OCI-LY7 (cell line): ENCODE measurements around the gene STIM1.

ENCODE experiments used
- EZH2phosphoT487 ChIP-seq: fragments of 200-600 bp; sonication (generic); IDR thresholded peaks from 2 replicates; pipeline ENCODE4 v1.6.1; 2018; ENCODE audit warnings: low read depth, borderline replicate concordance, mild to moderate bottlenecking, mixed run types, antibody characterized with exemption, low read length, moderate library complexity, mixed read lengths
- TF ChIP-seq, protein P1 (sequence below): fragments of 200-600 bp; sonication (generic); conservative IDR thresholded peaks from 2 replicates; pipeline ENCODE4 v1.5.1; 2014; ENCODE audit warnings: mild to moderate bottlenecking, antibody characterized with exemption, low read length, moderate library complexity, mixed read lengths

DNA sequence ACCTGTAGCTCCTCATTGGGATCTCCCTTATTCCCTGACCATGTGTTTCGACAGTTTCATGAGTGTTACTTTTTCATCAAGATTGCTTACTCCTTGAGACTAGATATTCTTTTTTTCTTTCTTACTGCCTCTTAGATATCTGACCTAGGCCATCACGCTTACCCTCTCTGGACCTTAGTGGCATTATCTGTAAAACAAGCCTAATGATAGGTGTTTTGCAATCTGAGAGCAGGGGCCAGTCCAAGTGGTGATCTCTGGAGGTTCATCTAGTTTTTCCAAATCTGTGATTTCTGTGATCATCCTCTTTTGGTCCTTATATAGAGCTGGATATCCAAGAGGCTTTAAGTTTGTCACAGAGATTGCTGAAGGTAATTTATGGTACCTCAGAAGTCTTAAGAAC lies 34.5 kb downstream of the STIM1 start:
- TF ChIP-seq, protein P1, sequence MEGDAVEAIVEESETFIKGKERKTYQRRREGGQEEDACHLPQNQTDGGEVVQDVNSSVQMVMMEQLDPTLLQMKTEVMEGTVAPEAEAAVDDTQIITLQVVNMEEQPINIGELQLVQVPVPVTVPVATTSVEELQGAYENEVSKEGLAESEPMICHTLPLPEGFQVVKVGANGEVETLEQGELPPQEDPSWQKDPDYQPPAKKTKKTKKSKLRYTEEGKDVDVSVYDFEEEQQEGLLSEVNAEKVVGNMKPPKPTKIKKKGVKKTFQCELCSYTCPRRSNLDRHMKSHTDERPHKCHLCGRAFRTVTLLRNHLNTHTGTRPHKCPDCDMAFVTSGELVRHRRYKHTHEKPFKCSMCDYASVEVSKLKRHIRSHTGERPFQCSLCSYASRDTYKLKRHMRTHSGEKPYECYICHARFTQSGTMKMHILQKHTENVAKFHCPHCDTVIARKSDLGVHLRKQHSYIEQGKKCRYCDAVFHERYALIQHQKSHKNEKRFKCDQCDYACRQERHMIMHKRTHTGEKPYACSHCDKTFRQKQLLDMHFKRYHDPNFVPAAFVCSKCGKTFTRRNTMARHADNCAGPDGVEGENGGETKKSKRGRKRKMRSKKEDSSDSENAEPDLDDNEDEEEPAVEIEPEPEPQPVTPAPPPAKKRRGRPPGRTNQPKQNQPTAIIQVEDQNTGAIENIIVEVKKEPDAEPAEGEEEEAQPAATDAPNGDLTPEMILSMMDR = no peak
- no peak for TF ChIP-seq EZH2phosphoT487
